Left renal cortex interstitium (tissue), 4 donors: ENCODE results near the gene RELT. TPM values are rescaled to one million over a fixed set of nuclear protein-coding genes. Genes with fewer than 3 reads are reported as not detected.
"Not testable (repeated sequence)": the region's sequence is repeated elsewhere in the genome, so short reads cannot be mapped to it uniquely, and the experiment has no call there.

ENCODE experiments used
- DNase-seq, 4 donors: peaks; one replicate each; pipeline ENCODE4 v3.0.0-alpha.2; 2013; ENCODE audit warnings: low read depth in 4 of 4, low spot score in 2 of 4, missing footprints in 1 of 4
- polyA plus RNA-seq, 4 donors: library from polyadenylated mRNA; unstranded; fragments of 120-200 nt; gene quantifications; one replicate each; pipeline ENCODE4 v1.2.1, GENCODE V29; 2013; ENCODE audit not compliant: insufficient read length in 4 of 4

The RELT gene
- polyA plus RNA-seq, 4 donors = 2.2 to 4.9 (median 4.3) TPM

DNA sequence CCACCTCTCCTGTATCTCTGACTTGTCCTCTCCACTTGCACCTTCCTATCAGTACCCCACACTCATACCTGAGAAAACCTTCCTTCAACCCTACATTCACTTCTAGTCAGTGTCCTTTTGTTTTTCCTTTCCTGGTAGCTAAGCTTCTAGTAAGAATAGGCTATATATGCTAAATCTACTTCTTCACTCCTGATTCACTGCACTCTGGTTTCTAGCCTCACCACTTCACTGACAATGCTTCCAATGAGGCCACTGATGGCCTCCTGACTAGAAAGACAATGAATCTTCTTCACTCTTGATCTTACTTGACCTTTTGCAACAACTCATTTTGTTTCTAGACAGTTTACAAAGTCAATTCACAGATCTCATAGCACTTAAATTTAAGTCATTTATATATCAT, 52.0 kb downstream of the RELT start:
- no peak for DNase-seq

DNA sequence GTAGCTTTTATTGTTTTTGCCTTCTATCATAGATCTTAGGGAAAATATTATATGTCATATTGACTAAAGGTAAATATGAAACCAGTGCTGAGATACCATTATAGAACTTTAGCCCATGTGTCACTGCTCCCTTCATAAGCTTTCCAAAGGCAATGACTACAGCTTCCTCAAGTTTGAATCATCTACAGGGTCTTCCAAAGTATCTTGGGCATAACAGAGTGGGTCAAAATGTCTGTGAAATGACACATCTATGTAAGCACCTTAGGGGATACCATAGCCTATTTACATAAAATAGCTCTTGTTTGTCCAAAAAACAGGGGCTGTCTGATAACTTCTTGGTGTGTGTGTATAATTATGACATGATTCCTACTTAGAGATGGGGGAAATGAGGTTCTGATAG, 52.5 kb downstream of the RELT start:
- DNase-seq = no peak

DNA sequence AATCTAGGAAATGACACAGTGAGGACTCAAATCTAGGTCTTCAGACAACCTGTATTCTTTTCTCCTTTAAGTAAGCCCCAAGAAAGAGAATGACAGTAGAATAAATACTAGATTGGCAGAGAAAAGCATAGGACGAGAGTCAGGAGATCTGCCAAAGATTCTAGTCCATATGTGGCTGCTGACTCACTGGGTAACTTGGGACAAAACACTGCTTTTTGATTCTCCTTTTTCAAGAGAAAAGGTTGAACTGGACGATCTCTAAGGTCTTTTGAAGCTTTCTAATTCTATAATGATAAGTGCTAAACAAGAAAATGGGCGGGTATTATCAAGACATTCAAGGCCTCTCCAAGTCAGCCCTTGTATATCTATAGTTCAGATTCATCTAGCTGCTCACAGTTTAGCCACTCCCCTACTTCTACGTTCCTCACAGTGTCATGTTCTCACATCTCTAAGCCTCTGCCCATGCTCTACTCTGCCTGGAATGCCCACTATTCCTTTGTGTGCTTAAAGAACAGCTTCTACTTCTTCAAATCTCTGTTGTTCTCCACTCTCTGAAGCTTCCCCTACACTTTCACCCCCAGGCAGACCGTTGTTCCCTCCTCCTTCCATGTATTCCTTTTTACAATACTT, 53.0 kb downstream of the RELT start:
- DNase-seq = no peak

DNA sequence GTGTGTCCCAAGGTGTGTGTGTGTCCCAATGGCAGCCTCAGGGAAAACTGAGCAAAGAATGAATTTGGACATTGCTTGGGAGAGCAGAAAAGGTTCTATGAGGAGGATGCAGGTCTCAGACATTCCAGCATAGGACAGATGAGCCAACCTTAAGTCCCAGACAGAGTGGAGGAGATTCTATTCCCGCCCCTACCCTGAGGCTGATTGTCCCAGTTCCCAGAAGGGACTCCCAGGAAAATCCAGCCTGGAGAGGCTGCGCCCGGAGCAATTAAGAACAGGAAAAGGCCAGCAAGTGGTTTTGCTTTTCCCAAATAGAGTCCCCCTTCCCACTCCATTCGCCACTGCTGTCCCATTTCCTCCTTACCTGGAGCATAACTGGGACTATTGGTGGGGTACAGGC, 54.1 kb downstream of the RELT start:
- DNase-seq = no peak

DNA sequence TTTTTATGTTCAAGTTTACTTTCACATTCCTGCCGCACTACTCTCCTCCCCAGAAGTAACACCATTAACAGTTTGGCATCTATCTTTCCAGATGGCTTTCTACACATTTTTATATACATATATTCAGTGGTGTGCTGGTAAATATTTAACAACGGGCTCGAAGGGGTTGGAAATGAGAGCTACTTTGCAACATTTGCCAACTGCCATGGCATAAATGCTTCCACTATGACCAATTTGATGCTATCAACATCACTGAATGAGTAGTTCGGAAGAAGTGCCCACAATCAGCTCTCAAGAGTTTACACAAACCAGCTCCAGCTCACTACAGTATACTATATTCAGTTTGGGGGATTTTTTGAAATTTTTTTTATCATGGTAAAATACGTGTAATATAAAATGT, 55.2 kb downstream of the RELT start:
- no peak for DNase-seq

DNA sequence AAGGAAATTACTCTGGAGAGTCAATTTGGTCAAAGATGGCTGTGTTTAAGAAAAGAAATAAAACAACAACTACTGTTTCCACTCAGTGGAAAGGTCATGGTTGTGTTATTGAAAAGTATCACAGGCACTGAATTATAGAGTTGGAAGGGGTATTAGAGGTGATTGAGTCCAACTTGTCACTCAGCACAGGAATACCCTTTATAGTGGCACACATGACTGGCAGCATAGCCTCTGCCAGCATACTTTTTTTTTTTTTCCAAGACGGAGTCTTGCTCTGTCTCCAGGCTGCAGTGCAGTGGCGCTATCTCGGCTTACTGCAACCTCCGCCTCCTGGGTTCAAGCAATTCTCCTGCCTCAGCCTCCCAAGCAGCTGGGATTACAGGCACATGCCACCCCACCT, 60.7 kb downstream of the RELT start:
- not testable (repeated sequence) for DNase-seq

DNA sequence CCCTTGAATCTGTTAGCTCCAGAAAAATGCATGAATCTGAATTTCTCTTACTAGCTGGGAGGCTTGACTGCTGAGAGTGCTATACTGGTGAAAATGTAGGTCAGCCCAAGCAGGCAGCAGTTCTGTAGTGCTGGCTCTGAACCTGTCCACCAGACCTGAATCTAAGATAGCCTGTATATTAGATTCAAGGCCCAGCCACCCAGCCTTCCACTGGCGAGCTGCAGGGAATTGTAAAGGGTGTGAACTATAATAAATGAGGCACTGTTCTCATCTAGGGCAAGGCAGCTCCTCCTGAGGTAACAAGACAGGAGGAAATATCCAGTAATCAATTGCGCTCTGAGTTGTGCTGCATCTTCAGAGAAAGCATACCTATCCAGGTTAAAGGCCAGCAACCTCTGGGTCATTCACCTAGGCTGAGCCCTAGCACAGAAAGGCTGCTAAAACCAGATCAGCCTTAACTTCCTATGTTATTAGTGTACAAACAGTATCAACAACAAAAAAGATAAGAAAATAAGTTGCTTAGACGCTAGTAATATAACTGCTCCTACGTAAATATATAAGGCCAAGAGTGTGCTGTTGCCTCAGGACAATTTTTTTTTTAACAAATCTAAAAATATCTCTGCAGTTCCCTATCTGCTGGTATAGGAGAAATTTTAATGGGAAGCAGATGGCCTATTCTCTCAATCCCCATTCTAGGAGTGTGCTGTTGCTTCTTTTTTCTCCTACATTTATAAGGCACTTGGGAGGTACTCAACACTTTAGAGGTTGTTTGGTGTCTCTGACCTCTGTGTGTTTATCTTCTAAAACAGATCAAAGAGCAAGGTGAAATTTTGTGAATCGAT, 63.0 kb downstream of the RELT start:
- no peak for DNase-seq

DNA sequence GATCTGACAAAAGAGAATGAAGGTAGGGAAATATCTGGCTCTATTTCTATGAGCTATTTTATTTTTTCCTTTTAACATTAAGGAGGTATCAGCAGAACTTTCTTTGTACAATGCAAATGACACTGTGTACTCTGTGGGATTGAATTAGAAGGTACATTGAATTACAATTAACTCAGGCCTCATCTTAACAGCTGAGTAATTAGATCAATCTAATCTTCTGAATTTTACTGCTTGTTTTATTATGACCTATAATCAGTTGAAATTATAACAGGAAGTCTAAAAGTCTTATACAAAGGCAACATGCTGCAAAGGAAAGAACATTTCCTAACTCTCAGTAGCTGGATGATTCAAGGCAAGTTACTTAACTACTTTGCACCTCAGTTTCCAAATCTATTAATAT, 69.8 kb downstream of the RELT start:
- DNase-seq = no peak

DNA sequence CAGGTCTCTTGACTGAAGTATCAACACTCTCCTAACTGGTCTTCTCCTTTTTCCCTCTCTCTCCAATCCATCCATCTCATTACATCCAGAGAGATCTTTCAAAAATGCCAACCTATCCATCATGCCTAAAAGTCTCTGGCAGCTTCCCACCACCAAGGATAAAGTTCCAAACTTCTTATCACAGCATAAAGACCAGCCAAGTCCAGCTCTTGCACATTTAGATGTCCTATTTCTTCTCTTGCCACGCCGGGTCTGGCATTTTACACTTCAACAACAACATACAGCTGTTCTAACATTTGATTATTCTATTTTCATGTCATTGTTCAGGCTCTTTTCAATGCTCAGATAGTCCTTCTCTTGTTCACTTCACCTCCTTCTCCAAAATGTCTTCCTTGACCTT, 70.6 kb downstream of the RELT start:
- DNase-seq = no peak

Other genes with a start within 250 kb of the RELT start
- 10 to 100 TPM; 36.1 to 43.2 (median 37.8) TPM for gene FCHSD2, start 234.1 kb upstream of the RELT start, polyA plus RNA-seq
- gene P2RY2, start 158.1 kb upstream of the RELT start, polyA plus RNA-seq = 1 to 10 TPM in 2 of 4 donors, under 1 TPM in 2; 0.68 to 1.1 (median 0.91) TPM
- 1 to 10 TPM in 3 of 4 donors, under 1 TPM in 1; 0.69 to 2.0 (median 1.1) TPM for gene P2RY6, start 104.1 kb upstream of the RELT start, polyA plus RNA-seq
- gene ARHGEF17, start 68.1 kb upstream of the RELT start, polyA plus RNA-seq = 100 to 1,000 TPM in 2 of 4 donors, 10 to 100 TPM in 2; 64.5 to 123 (median 97.6) TPM
- 10 to 100 TPM; 38.3 to 51.0 (median 44.0) TPM for gene FAM168A, start 221.7 kb downstream of the RELT start, polyA plus RNA-seq